Esophagus squamous epithelium (tissue), 5 donors: ENCODE results near the gene LRRC10B. TPM values are rescaled to one million over a fixed set of nuclear protein-coding genes. Genes with fewer than 3 reads are reported as not detected.
A peak's percentile ranks its signal among the peaks of the same experiment; 100 is the strongest.

Source experiments
- DNase-seq: peaks from one replicate; lab custom pipeline; 2025; lab: John Stamatoyannopoulos, UW
- H3K27ac ChIP-seq, 4 donors: fragments of 200-600 bp; sonication (generic); one replicate each; pipeline ENCODE4 v1.5.1; 2016 to 2019; ENCODE audit warnings: mild to moderate bottlenecking in 1 of 4
- H3K27me3 ChIP-seq, 4 donors: fragments of 200-600 bp; sonication (generic); 1 replicate in 3 of 4; 2 replicates in 1 of 4; pipeline versions ENCODE4 v1.5.1 to v1.6.0; 2017 to 2021; ENCODE audit warnings: antibody characterized with exemption in 1 of 4
- H3K36me3 ChIP-seq, 3 donors: fragments of 200-600 bp; sonication (generic); one replicate each; pipeline ENCODE4 v1.5.1; 2016 to 2019
- H3K4me1 ChIP-seq, 3 donors: fragments of 200-600 bp; sonication (generic); one replicate each; pipeline ENCODE4 v1.5.1; 2017 to 2019
- H3K4me3 ChIP-seq, 4 donors: fragments of 200-600 bp; sonication (generic); 1 replicate in 3 of 4; 2 replicates in 1 of 4; pipeline ENCODE4 v1.5.1; 2016 to 2019; ENCODE audit warnings: mild to moderate bottlenecking in 2 of 4, moderate library complexity in 1 of 4
- H3K9me3 ChIP-seq, 3 donors: fragments of 200-600 bp; sonication (generic); one replicate each; pipeline ENCODE4 v1.5.1; 2016 to 2019
- CTCF ChIP-seq, 6 experiments: fragments of 450-650 bp in 4 of 6; fragments of 200-600 bp in 2 of 6; sonication (generic) in 2 of 6; IDR thresholded peaks; one replicate each; pipeline ENCODE4 v1.5.1; 2016 to 2019; ENCODE audit warnings: antibody characterized with exemption in 6 of 6, mild to moderate bottlenecking in 4 of 6, moderate library complexity in 4 of 6
- POLR2A ChIP-seq, 4 donors: fragments of 450-650 bp; IDR thresholded peaks; one replicate each; pipeline ENCODE4 v1.6.1; 2017; ENCODE audit warnings: antibody characterized with exemption in 4 of 4, mild to moderate bottlenecking in 4 of 4, moderate library complexity in 3 of 4
- WGBS, 2 donors: methylation state at CpG; one replicate each; pipeline ENCODE4 v1.1.5; 2018; 5-methylcytosine and 5-hydroxymethylcytosine counted together
- intact Hi-C: fragments of 100-400 bp; cut with DNase I; formaldehyde crosslinking; loops from one replicate; pipeline ENCODE4 v1.15.0; 2022
- total RNA-seq, 4 donors: library from RNA; depleted of rRNA; stranded (reverse); fragments of >200 nt; gene quantifications; one replicate each; pipeline ENCODE4 v1.1.0, GENCODE V29; 2016
- donor health status: DM: yes; HTN: yes; CAD: no.

The LRRC10B gene
- total RNA-seq, 4 donors from 2014 or later, result 0.76 to 1.3 TPM; not detected in 2

- H3K27me3 ChIP-seq, result peaks cover 0 to 91% (median 15%) of the 10 kb centered on the region in 4 donors
- no peak overlapping the region for H3K4me3 ChIP-seq
- intact Hi-C loops, result no loop called here
- H3K36me3 ChIP-seq, result no peaks in the 10 kb centered on the region
- no peak for DNase-seq
- H3K27ac ChIP-seq, result peak overlapping the region in 1 of 4 donors; percentile 21
- TF ChIP-seq POLR2A (IDR thresholded peaks at IDR 0.05) (no peak), CTCF (IDR thresholded peaks at IDR 0.05) (no peak)
- 67 to 70% methylated on average over 3 of the region's 3 CpGs for WGBS, 2 donors
- H3K9me3 ChIP-seq, result no peaks in the 10 kb centered on the region
- peaks cover 14 to 37% (median 22%) of the 10 kb centered on the region in 3 donors for H3K4me1 ChIP-seq
Observed at GRCh38 chr11:61511383-61511782, 2.8 kb downstream of the LRRC10B start.

GRCh38 chr11:61512435-61512834 is 3.9 kb downstream of the LRRC10B start:
- TF ChIP-seq CTCF (IDR thresholded peaks at IDR 0.05) (no peak), POLR2A (IDR thresholded peaks at IDR 0.05) (no peak)
- WGBS, 2 donors, result 47 to 67% methylated on average over 3 of the region's 4 CpGs
- no peaks in the 10 kb centered on the region for H3K36me3 ChIP-seq
- no peak overlapping the region for H3K27ac ChIP-seq
- no peaks in the 10 kb centered on the region for H3K9me3 ChIP-seq
- H3K4me1 ChIP-seq, result peaks cover 17 to 46% (median 28%) of the 10 kb centered on the region in 3 donors
- intact Hi-C loops, result no loop called here
- peaks cover 0 to 91% (median 13%) of the 10 kb centered on the region in 4 donors for H3K27me3 ChIP-seq
- no peak for DNase-seq
- H3K4me3 ChIP-seq, result no peak overlapping the region

GRCh38 chr11:61513143-61513765 is 4.7 kb downstream of the LRRC10B start:
- intact Hi-C loops, result no loop called here
- no peak for DNase-seq
- 71 to 78% methylated on average over 5 to 8 of the region's 11 CpGs for WGBS, 2 donors
- Histone ChIP-seq H3K9me3 (no peaks in the 10 kb centered on the region), H3K27ac (no peak overlapping the region), H3K4me1 (peaks cover 15 to 41% (median 25%) of the 10 kb centered on the region in 3 donors), H3K27me3 (peaks cover 0 to 91% (median 9%) of the 10 kb centered on the region in 4 donors), H3K36me3 (no peaks in the 10 kb centered on the region), H3K4me3 (no peak overlapping the region)
- TF ChIP-seq CTCF (IDR thresholded peaks at IDR 0.05) (no peak), POLR2A (IDR thresholded peaks at IDR 0.05) (no peak)

DNA sequence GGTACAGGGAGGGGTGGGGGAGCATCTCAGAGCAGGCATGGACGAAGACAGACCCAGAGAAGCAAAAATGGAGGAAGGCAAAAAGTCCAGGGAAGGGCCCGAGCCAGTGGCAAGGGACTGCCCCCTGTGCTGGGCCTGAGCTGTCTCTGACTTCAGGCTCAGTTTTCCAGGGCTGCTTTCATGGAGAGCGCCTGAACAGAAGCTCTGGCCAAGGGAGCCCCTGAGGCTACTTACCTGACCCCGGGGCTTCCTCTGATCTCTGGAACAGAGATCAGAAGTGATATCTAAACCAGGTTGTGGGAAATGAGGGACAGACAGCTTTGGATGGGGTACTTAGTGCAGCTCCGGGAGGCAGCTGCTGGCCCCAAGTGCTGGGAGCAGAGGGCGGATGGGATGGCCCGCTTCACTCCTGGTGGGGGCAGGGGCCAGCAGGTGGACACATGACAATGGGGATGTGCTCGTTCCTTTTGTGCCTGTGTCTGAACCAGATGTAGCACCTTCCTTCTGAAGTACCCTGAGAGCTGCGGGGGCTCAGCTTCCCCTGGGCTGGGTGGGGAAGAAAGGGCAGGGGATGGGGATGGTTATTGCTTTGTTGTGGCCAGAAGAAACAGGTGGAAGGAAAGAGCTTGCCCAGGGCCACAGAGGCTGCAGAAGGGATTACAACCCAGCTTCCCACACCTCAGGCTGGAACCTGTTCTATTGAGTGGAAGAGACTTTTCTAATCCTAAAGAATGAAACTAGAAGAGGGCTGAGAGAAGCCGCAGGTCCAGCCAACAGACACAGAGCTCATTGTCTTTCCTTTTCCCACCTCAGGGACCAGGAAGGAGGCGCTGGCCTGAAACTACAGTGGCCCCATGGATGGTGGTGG is 5.7 kb downstream of the LRRC10B start:
- intact Hi-C loops, result no loop called here
- TF ChIP-seq CTCF (IDR thresholded peaks at IDR 0.05), result no peak
- no peak for TF ChIP-seq POLR2A (IDR thresholded peaks at IDR 0.05)
- Histone ChIP-seq H3K36me3 (no peaks in the 10 kb centered on the region), H3K4me3 (no peak overlapping the region), H3K9me3 (no peaks in the 10 kb centered on the region), H3K27me3 (peaks cover 0 to 88% (median 8%) of the 10 kb centered on the region in 4 donors), H3K27ac (peak overlapping the region in 1 of 4 donors; percentile 6), H3K4me1 (peaks cover 8 to 30% (median 16%) of the 10 kb centered on the region in 3 donors)
- no peak for DNase-seq
- WGBS, 2 donors, result 69 to 79% methylated on average over 4 to 5 of the region's 11 CpGs

DNA sequence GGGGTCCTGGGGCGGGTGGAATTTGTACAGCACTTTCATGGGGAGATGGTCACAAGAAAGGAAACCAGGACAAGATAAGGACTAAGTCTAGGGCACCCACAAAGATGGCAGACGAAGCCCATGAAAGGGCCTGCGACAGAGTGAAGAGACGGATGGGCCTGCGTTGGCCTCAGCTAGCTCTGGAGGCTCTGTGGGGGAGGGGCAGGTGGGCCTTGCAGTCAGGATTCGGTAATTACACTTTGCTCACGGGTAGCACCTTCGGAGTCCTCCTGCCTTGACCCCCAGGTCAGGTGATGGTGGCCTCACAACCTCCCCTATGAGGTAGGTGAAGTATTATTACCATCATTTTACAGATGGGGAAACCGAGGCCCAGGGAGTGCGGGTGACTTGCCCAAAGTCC is 7.1 kb downstream of the LRRC10B start:
- Histone ChIP-seq H3K27me3 (peaks cover 0 to 74% (median under 1%) of the 10 kb centered on the region in 4 donors), H3K9me3 (no peaks in the 10 kb centered on the region), H3K4me1 (peaks cover 3 to 20% (median 9%) of the 10 kb centered on the region in 3 donors), H3K27ac (no peak overlapping the region), H3K36me3 (no peaks in the 10 kb centered on the region), H3K4me3 (no peak overlapping the region)
- 75 to 85% methylated on average over 9 of the region's 10 CpGs for WGBS, 2 donors
- TF ChIP-seq CTCF (IDR thresholded peaks at IDR 0.05) (no peak), POLR2A (IDR thresholded peaks at IDR 0.05) (no peak)
- intact Hi-C loops, result loop anchor here (5.0 kb wide), 2 partner anchors 38 to 68 kb away; no protein-coding TSS in a partner anchor
- no peak for DNase-seq
